ENCODE data around the gene CELF2.

DNA sequence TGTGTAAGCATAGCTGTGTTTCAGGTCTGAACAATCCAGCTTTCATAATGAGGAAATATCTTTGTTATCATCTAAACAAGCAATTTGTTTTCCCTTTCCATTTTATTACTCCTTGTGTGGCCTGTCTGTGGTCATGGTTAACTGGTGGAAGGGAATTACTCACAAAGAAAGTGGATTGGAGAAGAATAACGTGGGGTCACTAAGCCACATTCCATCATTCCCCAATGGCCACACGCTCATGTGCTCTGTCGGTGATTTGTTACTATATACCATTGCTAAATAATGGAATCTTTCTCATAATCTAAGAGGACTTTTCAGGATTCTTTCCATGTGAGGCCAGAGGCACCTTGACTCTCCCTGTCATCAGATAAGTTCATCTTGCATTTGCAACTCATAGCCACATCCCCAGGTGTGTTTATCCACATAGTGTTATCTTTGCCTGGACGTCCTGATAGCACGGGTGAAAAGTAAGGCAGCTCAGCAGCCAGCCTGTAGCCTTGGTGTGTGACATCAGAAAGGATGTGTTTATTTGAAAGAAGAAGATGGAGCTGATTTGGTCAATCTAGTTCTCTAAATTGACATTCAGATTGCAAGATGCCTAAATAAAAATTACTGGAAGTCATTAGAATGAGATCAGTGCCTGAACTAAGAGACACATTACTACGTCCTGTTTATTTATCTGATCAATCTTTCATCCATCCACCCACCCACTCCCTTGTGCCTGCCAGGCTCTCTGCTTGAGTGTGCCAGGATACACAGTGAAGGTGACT lies 128.9 kb downstream of the CELF2 start:
- TF ChIP-seq KLF1 (tag by site-specific recombination; IDR thresholded peaks at IDR 0.05) (no peak), YY1 (tag by site-specific recombination; IDR thresholded peaks at IDR 0.05) (no peak), CTCF (tag by site-specific recombination; IDR thresholded peaks at IDR 0.05) (no peak), ZNF184 (tag by site-specific recombination; IDR thresholded peaks at IDR 0.05) (no peak)
